ENCODE measurements around the gene EP400. TPM values are rescaled to one million over a fixed set of nuclear protein-coding genes. Genes with fewer than 3 reads are reported as not detected.

The EP400 gene
- total RNA-seq, 3 donors from 2014 or later, result 34.9 to 47.8 (median 40.7) TPM

DNA sequence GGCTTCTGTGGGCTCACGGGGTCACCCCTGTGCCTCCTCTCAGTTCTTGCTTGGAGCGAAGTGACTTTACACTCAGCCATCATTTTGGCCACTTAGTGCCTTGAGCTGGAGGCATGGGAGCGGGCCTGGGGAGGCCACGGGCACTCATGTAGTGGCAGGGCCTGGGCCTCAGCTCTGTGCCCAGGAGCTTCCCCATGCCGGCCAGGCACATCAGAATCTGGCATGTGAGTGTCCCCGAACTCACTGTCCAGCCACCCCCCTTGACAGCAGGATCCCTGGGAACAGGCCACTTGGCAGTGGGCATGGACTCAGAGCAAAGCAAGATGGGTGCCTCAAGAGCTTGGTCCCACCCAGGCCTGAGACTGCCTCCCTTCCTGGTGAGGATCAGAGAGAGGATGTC is 164.9 kb downstream of the EP400 start:
- Histone ChIP-seq H3K4me1 (ENCODE audit: low read depth) (no peaks in the 10 kb centered on the region), H3K4me3 (no peak overlapping the region), H3K9me3 (no peaks in the 10 kb centered on the region), H3K36me3 (ENCODE audit: low read depth) (peaks cover 5% of the 10 kb centered on the region)
- intact Hi-C loops (cut with DNase I, micrococcal nuclease), result no loop called here
- TF ChIP-seq, protein P1, sequence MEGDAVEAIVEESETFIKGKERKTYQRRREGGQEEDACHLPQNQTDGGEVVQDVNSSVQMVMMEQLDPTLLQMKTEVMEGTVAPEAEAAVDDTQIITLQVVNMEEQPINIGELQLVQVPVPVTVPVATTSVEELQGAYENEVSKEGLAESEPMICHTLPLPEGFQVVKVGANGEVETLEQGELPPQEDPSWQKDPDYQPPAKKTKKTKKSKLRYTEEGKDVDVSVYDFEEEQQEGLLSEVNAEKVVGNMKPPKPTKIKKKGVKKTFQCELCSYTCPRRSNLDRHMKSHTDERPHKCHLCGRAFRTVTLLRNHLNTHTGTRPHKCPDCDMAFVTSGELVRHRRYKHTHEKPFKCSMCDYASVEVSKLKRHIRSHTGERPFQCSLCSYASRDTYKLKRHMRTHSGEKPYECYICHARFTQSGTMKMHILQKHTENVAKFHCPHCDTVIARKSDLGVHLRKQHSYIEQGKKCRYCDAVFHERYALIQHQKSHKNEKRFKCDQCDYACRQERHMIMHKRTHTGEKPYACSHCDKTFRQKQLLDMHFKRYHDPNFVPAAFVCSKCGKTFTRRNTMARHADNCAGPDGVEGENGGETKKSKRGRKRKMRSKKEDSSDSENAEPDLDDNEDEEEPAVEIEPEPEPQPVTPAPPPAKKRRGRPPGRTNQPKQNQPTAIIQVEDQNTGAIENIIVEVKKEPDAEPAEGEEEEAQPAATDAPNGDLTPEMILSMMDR (IDR thresholded peaks at IDR 0.05), result no peak
- DNase-seq, result no peak
- no peak for ATAC-seq

GRCh38 chr12:132115500-132115899 is 165.8 kb downstream of the EP400 start:
- H3K36me3 ChIP-seq (ENCODE audit: low read depth), result peaks cover 5% of the 10 kb centered on the region
- ATAC-seq, result no peak
- H3K4me1 ChIP-seq (ENCODE audit: low read depth), result no peaks in the 10 kb centered on the region
- H3K4me3 ChIP-seq, result no peak overlapping the region
- DNase-seq, result no peak
- no peaks in the 10 kb centered on the region for H3K9me3 ChIP-seq
- intact Hi-C loops (cut with DNase I, micrococcal nuclease), result no loop called here
- TF ChIP-seq, protein P1 (IDR thresholded peaks at IDR 0.05), result no peak

DNA sequence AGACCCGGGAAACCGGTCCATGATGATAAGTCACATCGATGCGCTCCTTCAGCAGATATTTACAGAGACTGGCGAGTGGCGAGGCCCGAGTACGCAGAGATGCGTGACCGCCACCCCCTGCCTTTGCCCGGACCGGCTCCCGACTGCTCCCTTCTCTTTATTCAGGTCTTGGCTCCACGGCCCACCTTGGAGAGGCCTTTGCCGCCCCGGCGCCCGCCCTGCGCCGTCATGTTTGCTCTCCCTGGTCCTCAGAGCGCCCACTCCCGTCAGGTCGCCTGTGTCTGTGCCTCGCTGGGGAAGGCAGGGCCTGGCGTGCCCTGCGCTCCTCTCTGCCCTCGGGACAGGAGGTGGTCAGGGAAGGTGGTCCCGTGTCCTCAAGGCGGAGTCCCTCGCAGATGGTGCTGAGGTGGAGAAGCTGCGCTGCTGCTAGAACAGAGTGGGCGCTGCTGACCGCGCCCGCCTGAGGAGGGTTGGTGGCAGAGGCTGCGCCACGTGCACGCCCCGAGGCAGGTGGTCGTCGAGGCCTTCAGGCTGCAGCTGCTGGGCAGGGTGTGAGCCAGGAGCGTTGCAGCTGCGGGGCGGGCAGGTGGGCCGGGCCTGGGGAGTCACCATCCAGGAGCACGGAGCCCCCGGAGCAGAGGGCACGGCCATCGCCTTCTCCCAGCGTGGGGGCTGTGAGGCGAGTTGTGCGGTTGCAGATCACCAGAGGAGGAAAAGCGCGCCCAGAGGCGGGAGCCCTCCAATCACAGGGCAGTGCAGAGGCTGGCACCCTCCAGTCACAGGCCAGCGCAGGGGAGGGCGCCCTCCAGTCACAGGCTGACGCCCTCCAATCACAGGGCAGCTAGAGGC is 167.2 kb downstream of the EP400 start:
- Histone ChIP-seq H3K4me1 (ENCODE audit: low read depth) (no peaks in the 10 kb centered on the region), H3K9me3 (no peaks in the 10 kb centered on the region), H3K4me3 (no peak overlapping the region), H3K36me3 (ENCODE audit: low read depth) (peaks cover 2% of the 10 kb centered on the region)
- TF ChIP-seq, protein P1 (IDR thresholded peaks at IDR 0.05), result no peak
- DNase-seq (no peak), ATAC-seq (peak; percentile 8)
- intact Hi-C loops (cut with DNase I, micrococcal nuclease), result no loop called here

GRCh38 chr12:132117558-132117875 is 167.8 kb downstream of the EP400 start:
- no peak overlapping the region for H3K4me3 ChIP-seq
- no peaks in the 10 kb centered on the region for H3K4me1 ChIP-seq (ENCODE audit: low read depth)
- H3K36me3 ChIP-seq (ENCODE audit: low read depth), result no peaks in the 10 kb centered on the region
- TF ChIP-seq, protein P1 (IDR thresholded peaks at IDR 0.05), result no peak
- ATAC-seq, result no peak
- intact Hi-C loops (cut with DNase I, micrococcal nuclease), result no loop called here
- no peak for DNase-seq
- no peaks in the 10 kb centered on the region for H3K9me3 ChIP-seq

DNA sequence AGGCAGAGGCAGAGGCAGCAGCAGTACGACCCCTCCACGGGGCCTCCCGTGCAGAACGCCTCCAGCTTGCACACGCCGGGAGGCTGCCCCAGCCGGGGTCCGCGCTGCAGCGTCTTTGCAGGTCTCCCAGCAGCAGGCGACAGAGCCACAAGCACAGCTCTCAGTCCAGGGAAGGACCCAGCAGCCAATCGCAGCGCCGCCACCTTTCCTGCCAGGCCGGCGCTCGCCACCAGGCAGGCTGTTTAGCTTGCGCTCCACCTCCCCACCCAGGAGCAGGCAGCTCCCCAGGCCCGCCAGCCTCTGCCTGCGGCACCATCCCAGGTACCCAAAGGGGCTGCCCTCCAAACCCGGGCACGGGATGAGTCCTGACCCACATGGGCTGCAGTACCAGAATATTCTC is 169.1 kb downstream of the EP400 start:
- H3K9me3 ChIP-seq, result no peaks in the 10 kb centered on the region
- H3K4me1 ChIP-seq (ENCODE audit: low read depth), result no peaks in the 10 kb centered on the region
- TF ChIP-seq, protein P1 (IDR thresholded peaks at IDR 0.05), result no peak
- no peak overlapping the region for H3K4me3 ChIP-seq
- H3K36me3 ChIP-seq (ENCODE audit: low read depth), result no peaks in the 10 kb centered on the region
- intact Hi-C loops (cut with DNase I, micrococcal nuclease), result no loop called here
- DNase-seq (no peak), ATAC-seq (no peak)
